GM12891 (cell line): ENCODE data around the gene CKAP4.

ENCODE experiments used
- POLR2A ChIP-seq: IDR thresholded peaks from 2 replicates; pipeline ENCODE4 v1.6.1; 2011; ENCODE audit warnings: low read depth, low read length, control low read depth
- TAF1 ChIP-seq: IDR thresholded peaks from 2 replicates; pipeline ENCODE4 v1.6.1; 2011; ENCODE audit warnings: low read depth, low read length, control low read depth

- no peak for TF ChIP-seq POLR2A
- no peak for TF ChIP-seq TAF1
These were observed 20.0 kb downstream of the CKAP4 start for GRCh38 chr12:106227641-106228319.
